Activated T-cell treated with anti-CD3 and anti-CD28 coated beads for 24 hours (primary cell): ENCODE data around the gene HDAC4.

Experiments
- DNase-seq: peaks from one replicate; pipeline ENCODE4 v3.0.0-alpha.2; 2020; ENCODE audit warnings: low read depth

HDAC4 gene

DNA sequence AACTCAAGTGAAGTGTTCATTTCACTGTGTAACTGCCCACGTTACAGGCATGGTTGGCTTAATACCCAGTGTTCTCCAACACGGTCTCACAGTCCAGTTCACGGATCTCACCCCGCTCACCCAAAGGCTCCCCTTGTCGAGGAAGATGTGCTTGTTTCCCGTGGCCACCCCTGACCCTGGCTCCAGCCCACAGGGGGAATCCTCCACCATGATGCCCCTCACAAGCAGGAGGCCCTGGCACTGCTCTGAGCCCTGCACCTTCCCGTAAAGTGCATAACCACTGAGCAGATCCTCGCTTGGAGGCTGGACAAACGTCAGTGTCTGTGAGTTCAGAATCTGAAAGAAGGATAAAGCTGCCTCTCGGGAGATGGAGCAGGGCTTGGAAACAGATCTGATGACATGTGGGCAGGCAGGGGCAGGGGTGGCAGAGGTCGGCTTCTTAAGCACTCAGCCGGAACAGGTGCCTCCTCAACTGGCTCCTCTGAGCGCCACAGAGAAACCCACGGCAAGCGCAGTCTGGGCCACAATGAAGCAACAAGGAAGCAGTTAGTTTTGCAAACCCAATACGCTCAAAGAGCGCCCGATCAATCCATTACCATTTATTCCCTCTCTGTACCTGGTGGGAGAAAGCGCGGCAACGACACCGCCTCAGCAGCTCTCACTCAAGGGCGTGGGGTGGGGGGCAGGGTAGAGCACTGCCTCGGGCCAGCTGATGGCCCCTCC is 17.6 kb downstream of the HDAC4 start:
- no peak for DNase-seq

DNA sequence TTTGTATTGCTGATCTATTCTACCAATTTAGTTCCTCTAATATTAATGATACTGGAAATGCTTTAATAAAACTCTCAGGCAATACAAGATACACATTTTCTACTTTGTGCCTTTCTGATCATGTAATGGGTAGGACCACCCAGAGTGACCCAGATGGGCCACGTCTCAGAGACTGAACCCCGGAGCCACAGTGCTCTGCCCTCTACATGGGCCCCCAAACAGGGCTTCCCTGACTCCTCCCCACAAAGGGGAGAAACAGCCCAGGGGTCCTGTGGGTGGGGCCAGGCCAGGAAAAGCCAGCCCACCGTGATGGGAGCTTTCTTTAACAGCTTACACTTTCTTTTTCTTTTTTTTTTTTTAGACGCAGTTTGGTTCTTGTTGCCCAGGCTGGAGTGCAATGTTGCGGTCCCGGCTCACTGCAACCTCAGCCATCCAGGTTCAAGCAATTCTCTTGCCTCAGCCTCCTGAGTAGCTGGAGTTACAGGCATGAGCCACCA is 18.4 kb downstream of the HDAC4 start:
- DNase-seq, result no peak

DNA sequence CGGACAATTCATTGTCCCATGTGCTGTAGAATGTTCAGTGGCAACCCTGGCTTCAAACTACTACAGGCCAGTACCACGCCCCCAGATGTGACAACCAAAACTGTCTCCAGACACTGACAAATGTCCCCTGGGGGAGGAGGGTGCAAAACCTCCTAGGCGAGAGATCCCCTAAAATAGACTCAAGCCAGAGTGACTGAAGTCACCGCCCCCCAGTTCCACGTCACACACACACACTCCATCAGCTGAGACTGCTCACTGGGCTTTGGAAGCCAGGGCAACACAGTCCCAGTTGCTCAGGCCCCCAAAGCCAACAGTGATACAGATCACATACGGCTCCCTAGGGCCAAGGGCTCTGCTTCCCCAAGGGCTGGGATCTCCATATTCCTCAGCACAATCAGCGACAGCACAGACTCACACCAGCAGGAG is 19.1 kb downstream of the HDAC4 start:
- no peak for DNase-seq

DNA sequence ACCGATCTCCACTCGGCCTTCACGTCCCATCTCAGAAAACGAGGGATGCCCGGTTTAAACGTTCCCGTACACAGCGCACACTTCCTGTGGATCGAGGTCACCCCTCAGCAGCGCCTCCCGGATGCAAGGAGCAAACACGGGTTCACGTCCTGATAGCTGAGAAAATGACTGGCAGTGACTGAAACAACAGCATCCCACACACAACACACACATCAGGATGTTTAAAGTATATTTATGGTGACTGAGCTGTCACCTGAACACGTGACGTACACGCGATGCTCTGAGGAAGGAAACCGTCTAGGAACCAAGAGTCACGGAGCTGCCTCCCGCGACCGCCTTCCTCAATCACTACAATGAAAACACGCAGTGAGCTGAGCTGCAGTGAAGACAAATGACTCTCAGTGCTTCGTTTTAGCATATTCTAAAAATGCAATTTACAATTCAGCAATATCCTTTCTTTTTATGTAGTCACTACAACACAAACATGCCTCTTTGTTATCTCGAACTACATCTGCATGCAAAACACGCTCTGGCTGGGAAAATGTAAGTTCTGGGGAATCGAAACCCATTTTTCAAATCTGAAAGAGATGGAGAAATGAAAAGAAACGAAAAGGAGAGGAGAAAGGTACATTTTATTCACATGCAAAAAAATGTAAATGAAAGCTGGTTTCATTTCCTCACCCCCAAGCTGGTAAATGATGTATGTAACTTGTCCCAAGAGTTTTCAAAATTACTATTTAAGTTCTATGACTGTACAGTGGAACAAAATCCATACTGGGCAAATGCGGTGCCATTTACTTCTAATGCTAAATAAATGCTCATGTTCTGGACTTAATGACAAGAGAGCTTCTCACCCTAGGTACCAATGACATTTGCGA is 19.8 kb downstream of the HDAC4 start:
- DNase-seq, result peak; percentile 60

DNA sequence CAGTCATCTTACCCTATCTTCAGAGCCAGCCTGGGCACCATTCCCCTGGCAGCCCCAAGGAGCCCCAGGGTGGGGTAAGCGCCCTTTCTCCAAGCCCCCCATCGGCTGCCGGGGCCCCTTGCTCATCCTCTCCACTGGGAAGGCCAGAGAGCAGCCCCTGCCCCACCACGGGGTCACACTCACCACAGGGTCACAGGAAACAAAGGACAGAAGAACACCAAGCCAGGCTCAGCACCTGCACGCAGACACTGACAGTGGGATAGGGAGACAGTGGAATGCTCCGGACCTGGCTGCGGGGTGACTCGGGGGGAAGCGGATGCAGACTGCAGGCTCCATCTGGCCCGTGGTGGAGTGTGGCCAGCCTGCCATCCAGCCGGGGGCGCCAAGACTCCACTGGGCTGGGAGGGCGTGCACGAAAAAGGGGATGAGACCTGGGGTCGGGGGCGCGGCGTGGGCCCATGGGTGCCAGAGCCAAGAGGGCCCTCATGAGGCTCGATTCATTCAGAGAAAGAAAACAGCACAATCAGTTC is 21.1 kb downstream of the HDAC4 start:
- DNase-seq, result no peak

DNA sequence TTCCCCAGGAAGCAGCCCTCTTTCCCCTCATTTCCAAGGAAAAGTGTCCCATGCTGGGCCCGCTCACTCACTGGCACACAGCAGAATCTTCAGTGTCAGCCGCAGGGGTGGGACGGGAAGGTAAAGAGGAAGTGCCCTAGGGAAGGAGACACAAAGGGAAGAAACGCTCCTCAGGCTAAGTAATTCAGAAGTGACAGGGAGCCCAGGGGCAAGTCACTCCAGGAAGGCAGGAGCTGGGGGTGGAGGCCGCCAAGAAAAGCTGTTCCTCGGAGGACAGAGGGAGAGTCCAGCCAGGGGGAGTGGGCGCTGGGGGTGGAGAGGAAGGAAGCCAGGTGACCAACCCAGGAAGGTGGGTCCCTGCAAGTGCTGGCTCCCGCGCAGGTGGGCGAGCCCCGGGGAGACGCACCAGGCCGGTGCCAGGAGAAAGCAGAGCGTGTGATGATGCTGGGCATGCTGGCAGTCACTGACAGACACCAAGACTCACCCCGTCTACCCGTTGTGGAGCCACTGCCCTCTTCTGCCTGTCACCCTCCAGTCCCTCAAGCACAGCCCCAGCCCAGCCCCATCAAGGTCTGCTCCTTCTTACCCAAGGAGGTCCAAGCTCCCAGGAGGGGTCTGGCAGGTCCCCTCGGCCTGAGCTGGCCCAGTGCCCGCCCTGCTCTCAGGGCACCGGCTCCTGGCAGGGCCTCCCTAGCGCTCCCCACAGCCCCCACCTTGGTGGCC is 21.7 kb downstream of the HDAC4 start:
- DNase-seq, result no peak

DNA sequence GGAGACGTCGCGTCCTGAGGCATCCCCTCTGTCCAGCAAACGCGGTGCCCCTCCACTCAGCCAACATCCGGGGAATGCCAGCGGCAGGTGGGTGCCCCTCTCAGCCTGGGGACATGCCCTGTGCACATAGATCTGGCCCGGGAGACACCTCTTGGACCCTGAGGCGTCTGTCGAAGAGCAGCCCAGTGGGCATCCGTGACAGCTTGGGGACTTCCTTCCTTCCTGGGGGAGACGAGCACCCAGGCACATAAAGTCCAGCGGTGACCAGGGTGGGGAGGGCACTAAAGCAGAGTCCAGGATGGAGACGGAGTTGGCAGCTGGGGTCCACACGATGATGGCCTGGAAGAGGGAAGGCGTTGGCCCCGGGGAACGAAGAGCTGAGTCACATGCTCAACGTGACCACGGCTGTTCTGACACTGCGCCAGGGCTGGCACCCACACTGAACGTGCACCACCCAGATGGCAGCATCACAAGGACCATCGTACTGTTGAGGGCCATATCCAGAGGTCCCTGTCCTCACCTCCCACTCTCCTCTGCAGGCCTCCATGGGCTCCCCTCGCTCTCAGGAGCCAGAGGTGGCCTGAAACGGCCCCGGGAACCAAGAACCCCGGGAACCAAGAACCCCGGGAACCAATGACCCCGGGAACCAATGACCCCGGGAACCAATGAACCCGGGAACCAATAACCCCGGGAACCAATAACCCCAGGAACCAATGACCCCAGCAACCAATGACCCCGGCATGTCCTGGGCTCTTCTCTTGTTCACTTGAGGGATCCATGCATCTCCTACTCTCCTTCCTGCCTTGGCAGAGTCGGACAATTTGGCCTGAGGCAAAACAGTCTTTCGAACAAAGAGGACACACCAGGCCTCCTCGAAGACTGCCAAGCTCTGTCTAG is 22.6 kb downstream of the HDAC4 start:
- DNase-seq, result no peak

DNA sequence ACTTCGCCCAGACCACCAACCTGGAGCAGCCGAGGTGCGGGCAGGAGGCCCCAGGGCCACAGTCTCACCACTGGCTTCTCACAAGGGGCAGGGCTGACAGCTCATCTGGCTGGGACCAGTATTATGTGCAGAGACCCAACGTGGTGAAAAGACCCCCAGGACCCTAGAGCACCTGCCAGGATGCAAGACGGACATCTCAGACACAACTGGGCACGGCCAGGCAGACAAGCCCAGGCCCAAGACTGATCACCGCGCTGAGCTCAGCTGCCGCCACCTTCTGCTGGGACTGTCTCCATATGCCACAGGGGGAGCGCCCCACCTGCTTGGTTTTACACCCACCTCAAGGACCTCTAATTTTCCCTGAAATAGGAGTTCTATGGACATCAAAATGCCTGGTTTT is 23.2 kb downstream of the HDAC4 start:
- no peak for DNase-seq

DNA sequence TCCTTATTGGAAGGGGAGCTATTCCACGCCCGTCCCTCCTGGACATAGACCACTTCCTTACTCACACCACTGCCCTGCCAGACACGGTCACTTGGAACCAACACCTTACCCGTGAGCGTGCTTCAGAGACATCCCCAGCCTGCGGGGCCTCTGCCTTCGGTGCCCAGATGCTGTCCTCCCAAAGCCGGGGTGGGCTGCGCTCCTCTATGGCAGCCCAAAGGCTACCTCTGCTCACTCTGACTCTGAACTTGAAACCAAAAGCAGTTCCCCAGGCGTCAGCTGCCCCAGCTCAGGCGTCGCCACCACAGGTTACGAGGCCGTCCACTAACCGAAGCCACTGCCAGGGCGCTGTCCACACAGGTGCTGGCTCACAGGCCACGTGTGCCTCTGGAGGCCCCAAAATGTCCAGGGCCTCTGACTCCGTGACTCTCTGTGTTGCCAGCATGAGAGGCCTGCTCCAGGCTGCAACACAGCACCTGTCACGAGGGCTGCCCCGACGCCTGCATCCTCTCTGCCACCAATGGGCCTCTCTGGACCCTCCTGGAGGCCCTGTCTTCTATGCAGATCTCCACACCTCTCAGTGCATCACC is 23.8 kb downstream of the HDAC4 start:
- DNase-seq, result no peak

DNA sequence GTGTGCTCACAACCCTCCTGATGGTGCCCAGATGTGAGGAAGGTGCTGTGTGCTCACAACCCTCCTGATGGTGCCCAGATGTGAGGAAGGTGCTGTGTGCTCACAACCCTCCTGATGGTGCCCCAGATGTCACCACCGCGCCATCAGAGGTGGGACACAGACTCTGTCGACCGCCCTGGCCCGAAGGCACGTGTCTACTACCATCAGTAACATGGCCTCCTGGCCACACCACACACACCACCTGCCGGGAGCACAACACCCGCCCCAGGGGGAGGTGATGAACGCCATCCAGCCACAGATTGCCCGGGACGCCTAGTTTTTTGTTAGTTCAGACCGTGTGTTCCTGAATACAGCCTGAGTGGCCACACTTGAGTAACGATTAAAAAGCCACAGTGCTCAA is 24.5 kb downstream of the HDAC4 start:
- DNase-seq, result no peak

DNA sequence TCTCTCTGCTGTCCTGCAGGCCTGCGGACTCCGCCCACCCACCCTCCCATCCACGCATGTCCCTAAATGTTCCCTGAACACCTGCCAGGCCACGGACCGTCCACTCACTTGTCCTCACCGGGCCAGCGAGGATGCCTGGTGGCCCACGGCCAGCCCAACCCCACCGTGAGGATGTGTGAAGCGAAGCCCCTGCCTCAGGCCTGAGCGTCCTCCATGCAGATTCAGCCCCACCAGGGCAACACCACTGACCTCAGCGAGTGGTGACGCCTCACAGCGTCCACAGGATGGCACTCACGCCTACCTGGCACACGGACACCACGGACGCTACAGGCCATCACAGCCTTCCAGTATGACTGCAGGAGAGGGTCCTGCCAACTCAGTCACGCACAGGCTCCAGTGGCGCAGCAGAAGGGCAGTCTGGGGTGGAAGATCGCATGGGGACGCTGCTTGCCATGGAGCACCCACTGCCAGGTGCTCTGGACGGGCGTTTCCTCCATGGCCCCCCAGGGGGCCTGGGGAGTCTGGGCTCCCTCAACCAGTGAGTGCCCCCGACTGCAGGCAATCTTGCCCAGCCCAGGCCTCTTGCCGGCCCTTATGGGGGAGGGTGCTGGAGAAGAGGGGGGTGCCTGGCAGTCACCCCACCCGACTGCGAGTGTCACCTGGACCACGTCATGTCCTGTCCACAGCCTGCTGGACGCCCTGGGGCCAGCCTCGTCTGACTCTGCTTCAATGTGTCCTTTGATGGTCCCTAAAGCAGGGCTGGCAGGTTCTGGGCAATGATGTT is 25.4 kb downstream of the HDAC4 start:
- no peak for DNase-seq

DNA sequence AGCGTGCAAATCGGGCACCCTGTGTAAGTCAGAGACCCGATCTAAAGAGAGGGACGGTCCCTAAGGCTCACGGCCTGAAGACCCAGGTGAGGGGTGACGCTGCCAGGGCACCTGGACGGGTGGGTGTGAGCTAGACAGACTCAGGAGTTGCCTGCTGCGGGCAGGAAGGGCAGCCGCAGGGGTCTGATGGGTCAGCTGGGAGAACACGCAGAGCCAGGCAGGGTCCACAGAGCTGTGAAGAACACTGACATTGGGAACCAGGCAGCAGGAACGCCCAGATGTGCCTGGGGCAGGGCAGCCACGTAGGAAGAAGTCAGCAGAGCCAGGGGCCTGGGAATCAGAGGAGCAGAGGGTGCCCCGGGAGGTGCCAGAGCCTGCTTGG is 25.9 kb downstream of the HDAC4 start:
- DNase-seq, result no peak

DNA sequence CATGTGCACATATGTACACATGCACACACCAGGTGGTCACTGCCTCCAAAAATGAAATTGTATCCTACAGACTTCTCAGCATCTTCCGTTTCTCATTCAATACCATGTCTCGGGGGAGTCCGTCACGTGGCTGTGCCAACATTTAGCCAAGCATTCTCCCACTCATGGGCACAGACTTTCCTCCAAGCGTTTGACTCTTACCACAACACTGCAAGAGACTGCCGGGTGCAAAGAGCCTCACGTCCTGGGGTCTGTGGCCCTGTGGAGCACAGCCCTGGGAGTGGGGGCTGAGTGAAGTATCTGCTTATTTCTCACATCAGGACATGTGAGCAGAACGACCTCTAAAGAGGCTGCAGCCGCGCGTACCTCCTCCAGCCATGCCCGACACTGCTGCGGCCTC is 28.0 kb downstream of the HDAC4 start:
- DNase-seq, result no peak

DNA sequence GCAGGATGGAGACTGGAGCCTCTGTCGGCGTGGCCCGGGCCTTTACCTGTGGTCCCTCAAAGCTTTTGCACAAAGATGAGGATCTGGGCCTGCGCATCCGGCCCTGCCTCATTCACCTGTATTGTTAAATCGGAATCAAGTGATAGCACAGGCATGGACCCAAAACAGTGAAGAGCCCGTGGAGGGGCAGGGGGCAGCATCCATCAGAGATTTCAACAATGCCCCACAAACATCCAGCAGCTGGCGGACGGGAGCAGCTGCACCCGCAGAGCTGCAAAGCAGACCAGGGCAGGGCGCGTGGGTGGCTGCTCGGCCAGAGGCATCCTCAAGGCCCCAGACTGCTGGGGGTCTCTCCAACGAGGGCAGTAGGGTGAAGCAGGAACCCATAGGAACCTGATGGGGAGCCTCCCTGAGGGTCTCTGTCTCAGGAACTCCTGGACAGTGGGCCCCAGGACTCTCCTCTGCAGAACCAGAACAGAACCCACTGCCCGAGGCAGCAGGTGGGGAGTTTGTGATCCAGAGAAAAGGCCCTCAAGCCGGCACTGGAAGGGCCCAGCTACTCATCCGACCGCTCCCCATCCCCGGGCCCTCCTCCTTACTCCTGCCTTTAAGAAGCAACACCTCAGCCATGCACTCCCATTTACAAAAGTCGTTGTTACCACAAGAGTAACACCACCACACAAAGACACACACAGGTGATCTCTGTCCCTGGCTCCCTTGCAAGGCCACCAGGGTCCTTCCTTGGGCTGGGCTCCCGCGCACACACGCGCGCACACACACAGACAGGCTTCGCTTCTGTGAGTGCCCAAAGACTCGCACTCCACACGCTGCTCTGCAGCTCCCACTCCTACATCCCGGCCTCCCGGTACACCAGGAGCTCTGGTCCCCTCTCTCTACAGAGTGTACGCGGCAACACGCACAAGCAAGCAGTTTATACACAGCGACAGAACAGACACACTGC is 28.8 kb downstream of the HDAC4 start:
- no peak for DNase-seq

DNA sequence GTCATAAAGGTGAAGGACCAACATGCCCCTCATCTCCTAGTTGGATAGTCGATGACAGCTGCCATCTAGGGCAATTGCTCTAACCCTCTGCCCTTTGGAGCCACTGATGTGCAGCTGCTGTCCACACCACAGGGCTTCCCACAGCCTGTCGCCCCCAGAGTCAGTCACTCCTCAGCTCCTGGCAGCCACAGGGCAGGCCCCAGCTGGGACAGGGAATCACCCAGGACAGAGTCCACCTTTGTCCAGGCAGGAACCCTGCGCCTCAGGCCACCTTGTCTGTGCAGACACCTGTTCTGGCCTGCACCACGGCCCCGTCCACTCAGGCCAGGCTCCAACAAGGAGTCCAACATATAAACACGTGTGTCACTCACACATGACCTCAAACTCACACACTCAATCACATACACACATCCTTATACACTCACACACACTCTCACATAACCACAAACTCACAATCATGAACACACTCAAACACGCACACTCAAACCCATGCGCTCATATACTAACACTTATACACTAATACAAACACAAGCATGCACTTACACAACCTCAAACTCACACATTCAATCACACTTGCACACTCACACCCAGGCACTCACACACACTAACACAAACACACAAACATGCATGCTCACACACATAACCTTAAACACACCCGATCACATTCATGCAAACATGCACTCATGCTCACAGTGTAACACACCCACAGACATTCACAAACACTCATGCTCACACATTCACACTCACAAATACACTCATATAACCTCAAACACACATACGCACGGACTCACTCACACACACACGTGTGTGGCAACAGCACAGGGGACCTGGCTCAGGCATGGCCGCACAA is 29.7 kb downstream of the HDAC4 start:
- DNase-seq, result no peak

DNA sequence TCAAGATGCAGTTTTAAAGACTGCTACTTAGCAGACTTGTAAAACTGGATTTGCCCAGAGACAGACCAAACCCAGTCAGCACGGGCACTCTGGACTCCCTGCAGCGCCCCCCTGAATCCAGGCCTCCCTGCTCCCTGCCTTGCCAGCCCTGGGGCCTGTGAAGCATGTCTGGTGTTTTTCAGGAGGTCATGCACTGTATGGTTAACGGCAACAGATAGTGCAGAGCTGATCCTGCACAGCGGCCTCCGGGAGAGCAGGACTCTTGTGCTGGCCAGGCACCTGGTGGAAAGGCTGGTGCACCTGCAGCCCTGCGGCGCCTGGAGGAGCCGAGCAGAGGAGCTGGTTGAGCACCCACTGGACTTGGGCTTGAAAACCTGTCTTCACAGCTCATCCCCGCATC is 30.4 kb downstream of the HDAC4 start:
- no peak for DNase-seq

DNA sequence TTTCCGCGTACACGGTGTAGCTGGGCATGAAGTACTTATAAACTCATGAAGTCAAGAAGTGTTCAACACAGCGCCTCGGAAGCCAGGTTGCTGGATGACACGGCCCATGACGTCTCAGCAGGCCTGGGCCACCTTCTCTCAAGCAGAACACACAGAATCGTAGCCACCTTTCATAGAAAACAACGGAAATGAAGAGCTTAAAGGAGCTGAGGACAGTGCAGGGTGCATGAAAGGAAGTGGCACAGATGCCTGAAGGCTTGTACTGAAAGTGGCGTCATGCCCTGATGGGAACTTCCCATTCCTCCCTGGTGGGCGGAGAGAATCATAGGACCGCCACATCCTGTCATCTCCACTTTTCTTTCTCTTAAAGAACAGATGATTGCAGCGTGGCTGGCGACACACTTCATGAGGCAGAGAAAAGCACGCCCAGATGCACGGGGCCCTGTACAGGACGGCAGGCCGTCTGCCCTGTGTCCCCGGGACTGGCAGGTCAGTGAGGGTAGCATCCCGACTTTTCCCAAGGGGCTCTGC is 31.1 kb downstream of the HDAC4 start:
- DNase-seq, result peak; percentile 70
